Breast epithelium (tissue), 3 donors: ENCODE measurements around the gene PLA2G15.

Source experiments
- POLR2A ChIP-seq: fragments of 450-650 bp; IDR thresholded peaks from one replicate; pipeline ENCODE4 v1.6.1; 2016; ENCODE audit warnings: antibody characterized with exemption, mild to moderate bottlenecking, moderate library complexity
- POLR2AphosphoS5 ChIP-seq, 3 donors: sonication (generic); formaldehyde crosslinking; IDR thresholded peaks; one replicate each; pipeline ENCODE4 v1.6.1; 2017; ENCODE audit warnings: antibody characterized with exemption in 3 of 3
- TF ChIP-seq, protein P1 (sequence below), 3 donors: fragments of 450-650 bp; IDR thresholded peaks; one replicate each; pipeline ENCODE4 v1.5.1; 2016 to 2017; ENCODE audit warnings: antibody characterized with exemption in 3 of 3, mild to moderate bottlenecking in 3 of 3, moderate library complexity in 3 of 3

DNA sequence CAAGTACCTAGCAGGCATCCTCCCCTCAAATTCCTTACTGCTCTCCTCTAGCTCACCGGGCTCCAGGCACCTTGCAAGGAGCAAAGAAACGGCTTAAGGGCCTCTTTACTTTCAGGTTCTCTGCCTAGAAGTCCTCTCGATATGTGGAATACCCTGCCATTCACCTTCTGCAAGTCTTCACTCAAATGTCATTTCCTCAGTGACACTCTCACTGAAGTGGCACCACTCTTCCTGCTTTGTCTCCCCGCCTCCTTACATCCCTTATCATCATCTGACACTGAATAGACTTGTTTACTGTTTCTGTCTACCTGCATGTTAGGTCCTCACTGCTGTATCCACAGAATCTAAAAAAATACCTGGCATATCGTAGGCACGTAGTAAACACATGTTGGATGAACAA lies 64.6 kb downstream of the PLA2G15 start:
- TF ChIP-seq, protein P1, sequence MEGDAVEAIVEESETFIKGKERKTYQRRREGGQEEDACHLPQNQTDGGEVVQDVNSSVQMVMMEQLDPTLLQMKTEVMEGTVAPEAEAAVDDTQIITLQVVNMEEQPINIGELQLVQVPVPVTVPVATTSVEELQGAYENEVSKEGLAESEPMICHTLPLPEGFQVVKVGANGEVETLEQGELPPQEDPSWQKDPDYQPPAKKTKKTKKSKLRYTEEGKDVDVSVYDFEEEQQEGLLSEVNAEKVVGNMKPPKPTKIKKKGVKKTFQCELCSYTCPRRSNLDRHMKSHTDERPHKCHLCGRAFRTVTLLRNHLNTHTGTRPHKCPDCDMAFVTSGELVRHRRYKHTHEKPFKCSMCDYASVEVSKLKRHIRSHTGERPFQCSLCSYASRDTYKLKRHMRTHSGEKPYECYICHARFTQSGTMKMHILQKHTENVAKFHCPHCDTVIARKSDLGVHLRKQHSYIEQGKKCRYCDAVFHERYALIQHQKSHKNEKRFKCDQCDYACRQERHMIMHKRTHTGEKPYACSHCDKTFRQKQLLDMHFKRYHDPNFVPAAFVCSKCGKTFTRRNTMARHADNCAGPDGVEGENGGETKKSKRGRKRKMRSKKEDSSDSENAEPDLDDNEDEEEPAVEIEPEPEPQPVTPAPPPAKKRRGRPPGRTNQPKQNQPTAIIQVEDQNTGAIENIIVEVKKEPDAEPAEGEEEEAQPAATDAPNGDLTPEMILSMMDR (IDR thresholded peaks at IDR 0.05), result no peak
- TF ChIP-seq POLR2A (no peak), POLR2AphosphoS5 (IDR thresholded peaks at IDR 0.05) (no peak)
